Fibroblast of lung (primary cell): Measurements from ENCODE around the gene PTGES2. TPM values are rescaled to one million over a fixed set of nuclear protein-coding genes. Genes with fewer than 3 reads are reported as not detected.

ENCODE experiments used
- DNase-seq, 2 donors: peaks; one replicate each; pipeline versions ENCODE4 v3.0.0 to v3.0.0-alpha.2; 2010; ENCODE audit warnings: low read depth in 2 of 2
- H2AFZ ChIP-seq: 2 replicates; pipeline ENCODE4 v1.5.1; 2012; ENCODE audit warnings: low read length, control low read depth, inconsistent platforms
- H3K27ac ChIP-seq: 2 replicates; pipeline ENCODE4 v1.5.1; 2011; ENCODE audit warnings: low read length, control low read depth; ENCODE audit not compliant: insufficient read depth
- H3K27me3 ChIP-seq: 2 replicates; pipeline ENCODE4 v1.5.1; 2011; ENCODE audit warnings: mild to moderate bottlenecking, low read length; ENCODE audit not compliant: control insufficient read depth, insufficient read depth
- H3K36me3 ChIP-seq: 2 replicates; pipeline ENCODE4 v1.5.1; 2011; ENCODE audit warnings: low read length; ENCODE audit not compliant: control insufficient read depth, insufficient read depth
- H3K4me1 ChIP-seq: 2 replicates; pipeline ENCODE4 v1.5.1; 2011; ENCODE audit warnings: low read length; ENCODE audit not compliant: control insufficient read depth, insufficient read depth; ENCODE audit errors: extremely low read depth
- H3K4me2 ChIP-seq: 2 replicates; pipeline ENCODE4 v1.5.1; 2011; ENCODE audit warnings: low read length, control low read depth; ENCODE audit not compliant: insufficient read depth; ENCODE audit errors: extremely low read depth
- H3K4me3 ChIP-seq, 4 experiments: fragments of 200-600 bp in 1 of 4; sonication (generic) in 1 of 4; replicated peaks in 1 of 4; 2 replicates each; pipeline ENCODE4 v1.5.1; 2011 to 2016; ENCODE audit warnings: low read length in 4 of 4, low read depth in 3 of 4, mild to moderate bottlenecking in 3 of 4, control low read depth in 2 of 4, inconsistent platforms in 1 of 4, mixed read lengths in 1 of 4; ENCODE audit not compliant: insufficient read depth in 1 of 4; ENCODE audit errors: control extremely low read depth in 1 of 4
- H3K79me2 ChIP-seq: 2 replicates; pipeline ENCODE4 v1.5.1; 2012; ENCODE audit warnings: mild to moderate bottlenecking, low read length, inconsistent platforms; ENCODE audit not compliant: control insufficient read depth, insufficient read depth
- H3K9ac ChIP-seq: 2 replicates; pipeline ENCODE4 v1.5.1; 2011; ENCODE audit warnings: mild to moderate bottlenecking, low read length, control low read depth; ENCODE audit not compliant: insufficient read depth
- H3K9me3 ChIP-seq: 2 replicates; pipeline ENCODE4 v1.5.1; 2012; ENCODE audit warnings: low read depth, low read length; ENCODE audit not compliant: control insufficient read depth, insufficient read depth
- H4K20me1 ChIP-seq: 2 replicates; pipeline ENCODE4 v1.5.1; 2011; ENCODE audit warnings: low read length; ENCODE audit not compliant: control insufficient read depth, insufficient read depth; ENCODE audit errors: extremely low read depth
- EZH2 ChIP-seq: IDR thresholded peaks from 2 replicates; pipeline ENCODE4 v1.5.1; 2012; ENCODE audit warnings: low read length, control low read depth, mild to moderate bottlenecking; ENCODE audit errors: missing control alignments
- polyA plus RNA-seq, 2 donors: library from polyadenylated mRNA; depleted of rRNA in 1 of 2; stranded (reverse) in 1 of 2; unstranded in 1 of 2; fragments of >200 nt; gene quantifications; 2 replicates each; pipeline ENCODE4 v1.2.1, GENCODE V29; 2011 to 2012; ENCODE audit warnings: missing spikeins in 1 of 2
- total RNA-seq: library from RNA; depleted of rRNA; stranded (reverse); fragments of >200 nt; gene quantifications from 2 replicates; pipeline ENCODE4 v1.2.1, GENCODE V29; 2014
- TF ChIP-seq, protein P1 (sequence below), 2 donors: IDR thresholded peaks in 1 of 2; conservative IDR thresholded peaks in 1 of 2; 1 replicate in 1 of 2; 2 replicates in 1 of 2; pipeline ENCODE4 v1.5.1; 2011 to 2012; ENCODE audit warnings: low read length in 2 of 2, control low read depth in 1 of 2, inconsistent platforms in 1 of 2, low read depth in 1 of 2, mild to moderate bottlenecking in 1 of 2

PTGES2 gene
- total and polyA plus RNA-seq, 2 donors (not counting 1 experiment from before 2014, with no cell fraction given), result 44.8 to 57.6 TPM

DNA sequence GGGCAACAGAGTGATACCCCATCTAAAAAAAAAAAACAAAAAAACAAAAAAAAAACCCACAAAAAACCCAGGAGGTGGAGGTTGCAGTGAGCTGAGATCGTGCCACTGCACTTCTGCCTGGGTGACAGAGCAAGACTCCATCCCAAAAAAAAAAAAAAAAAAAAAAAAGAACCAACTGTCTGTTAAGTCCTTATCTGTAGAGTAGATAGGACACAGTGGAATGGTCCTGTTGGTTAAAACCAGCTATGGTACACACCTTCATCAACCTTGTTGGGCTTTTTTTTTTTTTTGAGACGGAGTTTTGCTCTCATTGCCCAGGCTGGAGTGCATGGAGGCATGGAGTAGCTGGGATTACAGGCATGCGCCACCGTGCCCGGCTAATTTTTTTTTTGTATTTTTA is 47.3 kb downstream of the PTGES2 start:
- H3K4me1 ChIP-seq, result peaks cover 31% of the 10 kb centered on the region
- no peaks in the 10 kb centered on the region for H4K20me1 ChIP-seq
- no peaks in the 10 kb centered on the region for H3K27me3 ChIP-seq
- peaks cover 49% of the 10 kb centered on the region for H3K79me2 ChIP-seq
- TF ChIP-seq EZH2, result no peak
- TF ChIP-seq, protein P1, sequence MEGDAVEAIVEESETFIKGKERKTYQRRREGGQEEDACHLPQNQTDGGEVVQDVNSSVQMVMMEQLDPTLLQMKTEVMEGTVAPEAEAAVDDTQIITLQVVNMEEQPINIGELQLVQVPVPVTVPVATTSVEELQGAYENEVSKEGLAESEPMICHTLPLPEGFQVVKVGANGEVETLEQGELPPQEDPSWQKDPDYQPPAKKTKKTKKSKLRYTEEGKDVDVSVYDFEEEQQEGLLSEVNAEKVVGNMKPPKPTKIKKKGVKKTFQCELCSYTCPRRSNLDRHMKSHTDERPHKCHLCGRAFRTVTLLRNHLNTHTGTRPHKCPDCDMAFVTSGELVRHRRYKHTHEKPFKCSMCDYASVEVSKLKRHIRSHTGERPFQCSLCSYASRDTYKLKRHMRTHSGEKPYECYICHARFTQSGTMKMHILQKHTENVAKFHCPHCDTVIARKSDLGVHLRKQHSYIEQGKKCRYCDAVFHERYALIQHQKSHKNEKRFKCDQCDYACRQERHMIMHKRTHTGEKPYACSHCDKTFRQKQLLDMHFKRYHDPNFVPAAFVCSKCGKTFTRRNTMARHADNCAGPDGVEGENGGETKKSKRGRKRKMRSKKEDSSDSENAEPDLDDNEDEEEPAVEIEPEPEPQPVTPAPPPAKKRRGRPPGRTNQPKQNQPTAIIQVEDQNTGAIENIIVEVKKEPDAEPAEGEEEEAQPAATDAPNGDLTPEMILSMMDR (conservative IDR thresholded peaks at IDR 0.05 in 1 of 2, IDR thresholded peaks at IDR 0.05 in 1 of 2; ENCODE audit: low read depth in 1 of 2, low read length in 2 of 2), result no peak
- no peaks in the 10 kb centered on the region for H3K36me3 ChIP-seq
- H3K9ac ChIP-seq, result no peak overlapping the region
- no peak for DNase-seq
- H3K4me2 ChIP-seq, result no peak overlapping the region
- peak overlapping the region; percentile 90 for H3K27ac ChIP-seq
- no peak overlapping the region for H2AFZ ChIP-seq
- no peaks in the 10 kb centered on the region for H3K9me3 ChIP-seq
- no peak overlapping the region for H3K4me3 ChIP-seq

DNA sequence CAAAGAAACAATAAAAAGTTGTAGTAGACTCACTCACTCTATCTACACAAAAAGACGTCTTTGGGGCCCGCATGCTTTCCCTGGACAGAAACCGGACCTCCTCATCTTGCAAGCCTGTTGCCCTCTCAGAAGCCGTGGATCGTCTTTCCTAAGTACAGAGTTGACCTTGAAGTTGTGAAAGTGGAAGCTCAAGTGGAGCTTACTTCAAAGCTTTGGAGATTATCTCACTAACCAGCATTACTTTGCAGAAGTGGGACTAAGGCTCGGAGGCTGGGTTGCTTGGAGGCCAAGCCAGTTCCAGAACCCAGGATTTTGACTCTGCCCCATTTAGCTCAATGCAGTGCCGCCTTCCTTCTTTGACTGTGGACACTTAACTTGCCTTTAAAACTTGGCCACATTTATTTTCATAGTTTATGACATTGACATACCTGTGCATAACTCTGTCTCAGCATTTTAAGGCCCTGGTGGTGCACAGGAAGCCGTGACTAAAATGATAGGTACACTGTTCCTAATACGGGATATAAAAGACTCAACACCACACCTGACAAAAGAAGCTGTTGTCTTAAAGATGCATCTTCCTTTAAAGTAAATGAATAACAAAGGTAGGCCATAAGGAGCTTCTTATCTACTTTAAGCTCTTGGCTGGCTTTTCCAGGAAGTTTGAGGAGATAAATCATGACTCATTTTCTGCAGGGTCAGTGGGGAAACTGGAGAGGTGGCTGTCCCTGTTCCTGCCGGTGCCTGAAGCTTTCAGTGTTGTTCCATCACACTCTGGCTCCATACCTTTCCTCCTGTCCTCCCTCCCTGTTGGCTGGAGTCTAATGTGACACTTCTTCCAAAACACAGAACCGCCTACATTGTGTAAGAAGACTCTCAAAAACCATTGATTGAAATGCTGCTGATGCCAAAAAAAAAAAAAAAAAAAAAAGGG is 48.8 kb downstream of the PTGES2 start:
- Histone ChIP-seq H3K4me2 (peak overlapping the region; percentile 40), H3K79me2 (peaks cover 55% of the 10 kb centered on the region), H3K27ac (peak overlapping the region; percentile 14), H3K4me3 (no peak overlapping the region), H4K20me1 (no peaks in the 10 kb centered on the region), H2AFZ (no peak overlapping the region), H3K27me3 (no peaks in the 10 kb centered on the region), H3K9ac (no peak overlapping the region), H3K36me3 (no peaks in the 10 kb centered on the region), H3K4me1 (peaks cover 34% of the 10 kb centered on the region), H3K9me3 (no peaks in the 10 kb centered on the region)
- DNase-seq, result peak; percentile 39 to 65
- TF ChIP-seq, protein P1 (conservative IDR thresholded peaks at IDR 0.05 in 1 of 2, IDR thresholded peaks at IDR 0.05 in 1 of 2; ENCODE audit: low read depth in 1 of 2, low read length in 2 of 2), result no peak
- no peak for TF ChIP-seq EZH2

GRCh38 chr9:128077847-128078503 is 49.6 kb downstream of the PTGES2 start:
- Histone ChIP-seq H3K27ac (peak overlapping the region; percentile 12), H2AFZ (no peak overlapping the region), H3K4me1 (peaks cover 38% of the 10 kb centered on the region), H4K20me1 (no peaks in the 10 kb centered on the region), H3K9ac (no peak overlapping the region), H3K4me3 (no peak overlapping the region), H3K27me3 (no peaks in the 10 kb centered on the region), H3K9me3 (no peaks in the 10 kb centered on the region), H3K79me2 (peaks cover 56% of the 10 kb centered on the region), H3K36me3 (no peaks in the 10 kb centered on the region), H3K4me2 (no peak overlapping the region)
- DNase-seq, result peak in 1 of 2 donors; percentile 25
- TF ChIP-seq EZH2, result no peak
- TF ChIP-seq, protein P1 (conservative IDR thresholded peaks at IDR 0.05 in 1 of 2, IDR thresholded peaks at IDR 0.05 in 1 of 2; ENCODE audit: low read depth in 1 of 2, low read length in 2 of 2), result no peak
